Activated T-helper 1 cell treated with anti-CD3 and anti-CD28 coated beads, Interleukin-12 subunit alpha, Interleukin-12 subunit beta, Interleukin-2, Interleukin-4 antibody, amounts not matched to agents 30 ng/mL and 10 ng/mL and 1 ng/mL, durations not matched to agents 14 hours and 24 hours and 36 hours (primary cell): ENCODE measurements around the gene SNRNP70. TPM values are rescaled to one million over a fixed set of nuclear protein-coding genes. Genes with fewer than 3 reads are reported as not detected.
"Not testable (repeated sequence)": the region's sequence is repeated elsewhere in the genome, so short reads cannot be mapped to it uniquely, and the experiment has no call there.

Experiments
- DNase-seq: peaks from one replicate; pipeline ENCODE4 v3.0.0; 2021; ENCODE audit warnings: low spot score
- H3K27ac Mint-ChIP-seq: one replicate; pipeline ENCODE4 v1.8.0; 2021; ENCODE audit warnings: mild to moderate bottlenecking, mixed read lengths
- H3K27me3 Mint-ChIP-seq: one replicate; pipeline ENCODE4 v1.8.0; 2022; ENCODE audit warnings: mild to moderate bottlenecking, moderate library complexity, mixed read lengths; ENCODE audit not compliant: insufficient read depth
- H3K36me3 Mint-ChIP-seq: one replicate; pipeline ENCODE4 v1.8.0; 2021; ENCODE audit warnings: low read depth, mixed read lengths
- H3K4me1 Mint-ChIP-seq: one replicate; pipeline ENCODE4 v1.8.0; 2021; ENCODE audit warnings: low read depth, mixed read lengths
- H3K4me3 Mint-ChIP-seq: one replicate; pipeline ENCODE4 v1.8.0; 2021; ENCODE audit warnings: mild to moderate bottlenecking, moderate library complexity, mixed read lengths
- H3K9me3 Mint-ChIP-seq: one replicate; pipeline ENCODE4 v1.8.0; 2021; ENCODE audit warnings: mixed read lengths
- intact Hi-C: fragments of 100-400 bp; cut with micrococcal nuclease; formaldehyde crosslinking; loops from one replicate; pipeline ENCODE4 v1.15.1; 2024
- total RNA-seq: library from RNA; stranded (reverse); gene quantifications from 2 replicates; pipeline ENCODE4 v1.2.3, GENCODE V29; 2022

Gene SNRNP70
- total RNA-seq, 1 donor from 2014 or later = 272 TPM

GRCh38 chr19:49135686-49136085 is 50.4 kb downstream of the SNRNP70 start:
- Mint-ChIP-seq H3K27me3 (peaks cover 2% of the 10 kb centered on the region), H3K36me3 (no peaks in the 10 kb centered on the region), H3K9me3 (no peaks in the 10 kb centered on the region), H3K27ac (no peak overlapping the region), H3K4me1 (peaks cover 13% of the 10 kb centered on the region), H3K4me3 (no peak overlapping the region)
- intact Hi-C loops = no loop called here
- no peak for DNase-seq

GRCh38 chr19:49136771-49137171 is 51.5 kb downstream of the SNRNP70 start:
- intact Hi-C loops = no loop called here
- H3K36me3 Mint-ChIP-seq = no peaks in the 10 kb centered on the region
- H3K9me3 Mint-ChIP-seq = no peaks in the 10 kb centered on the region
- H3K27ac Mint-ChIP-seq = no peak overlapping the region
- H3K4me3 Mint-ChIP-seq = no peak overlapping the region
- H3K4me1 Mint-ChIP-seq = peaks cover 13% of the 10 kb centered on the region
- no peak for DNase-seq
- peaks cover 2% of the 10 kb centered on the region for H3K27me3 Mint-ChIP-seq

- intact Hi-C loops = no loop called here
- no peaks in the 10 kb centered on the region for H3K9me3 Mint-ChIP-seq
- H3K27me3 Mint-ChIP-seq = peaks cover 9% of the 10 kb centered on the region
- H3K4me1 Mint-ChIP-seq = peaks cover 23% of the 10 kb centered on the region
- H3K36me3 Mint-ChIP-seq = peaks cover 3% of the 10 kb centered on the region
- no peak overlapping the region for H3K4me3 Mint-ChIP-seq
- no peak for DNase-seq
- H3K27ac Mint-ChIP-seq = no peak overlapping the region
Observed at GRCh38 chr19:49140951-49141350, 55.7 kb downstream of the SNRNP70 start.

- Mint-ChIP-seq H3K36me3 (peaks cover 3% of the 10 kb centered on the region), H3K27me3 (peaks cover 11% of the 10 kb centered on the region), H3K27ac (peak overlapping the region; percentile 9), H3K4me3 (peak overlapping the region; percentile 1), H3K4me1 (peaks cover 27% of the 10 kb centered on the region), H3K9me3 (no peaks in the 10 kb centered on the region)
- intact Hi-C loops = no loop called here
- DNase-seq = no peak
Observed at GRCh38 chr19:49141352-49141751, 56.1 kb downstream of the SNRNP70 start.

GRCh38 chr19:49142866-49143335 is 57.6 kb downstream of the SNRNP70 start:
- DNase-seq = peak; percentile 73
- intact Hi-C loops = no loop called here
- Mint-ChIP-seq H3K4me3 (peak overlapping the region; percentile 86), H3K27me3 (peaks cover 23% of the 10 kb centered on the region), H3K36me3 (peaks cover 3% of the 10 kb centered on the region), H3K27ac (peak overlapping the region; percentile 46), H3K4me1 (peaks cover 29% of the 10 kb centered on the region), H3K9me3 (no peaks in the 10 kb centered on the region)

- DNase-seq = peak; percentile 64
- H3K27me3 Mint-ChIP-seq = peaks cover 42% of the 10 kb centered on the region
- peaks cover 3% of the 10 kb centered on the region for H3K36me3 Mint-ChIP-seq
- H3K9me3 Mint-ChIP-seq = no peaks in the 10 kb centered on the region
- peaks cover 49% of the 10 kb centered on the region for H3K4me1 Mint-ChIP-seq
- intact Hi-C loops = loop anchor here (1.0 to 5.0 kb wide), 5 partner anchors 12 to 153 kb away; partner anchors contain the start of genes GYS1 and RUVBL2
- peak overlapping the region; percentile 74 for H3K27ac Mint-ChIP-seq
- peak overlapping the region; percentile 71 for H3K4me3 Mint-ChIP-seq
Observed at GRCh38 chr19:49145573-49146407, 60.5 kb downstream of the SNRNP70 start.

GRCh38 chr19:49146408-49146770 is 61.1 kb downstream of the SNRNP70 start:
- DNase-seq, H3K27ac Mint-ChIP-seq, H3K36me3 Mint-ChIP-seq, H3K9me3 Mint-ChIP-seq: not testable (repeated sequence)
- Mint-ChIP-seq H3K4me1 (peaks cover 49% of the 10 kb centered on the region), H3K27me3 (peaks cover 44% of the 10 kb centered on the region), H3K4me3 (peak overlapping the region; percentile 71)
- intact Hi-C loops = loop anchor here (1.0 to 5.0 kb wide), 4 partner anchors 13 to 154 kb away; partner anchors contain the start of genes GYS1 and RUVBL2

GRCh38 chr19:49148044-49148682 is 62.9 kb downstream of the SNRNP70 start:
- peaks cover 51% of the 10 kb centered on the region for H3K27me3 Mint-ChIP-seq
- H3K27ac Mint-ChIP-seq = no peak overlapping the region
- peak overlapping the region; percentile 69 for H3K4me3 Mint-ChIP-seq
- no peaks in the 10 kb centered on the region for H3K9me3 Mint-ChIP-seq
- H3K4me1 Mint-ChIP-seq = peaks cover 37% of the 10 kb centered on the region
- no peaks in the 10 kb centered on the region for H3K36me3 Mint-ChIP-seq
- intact Hi-C loops = loop anchor here (5.0 kb wide), 2 partner anchors 49 to 156 kb away; partner anchors contain the start of genes GYS1 and RUVBL2
- DNase-seq = no peak

- Mint-ChIP-seq H3K27ac (no peak overlapping the region), H3K27me3 (peaks cover 59% of the 10 kb centered on the region), H3K9me3 (no peaks in the 10 kb centered on the region), H3K4me1 (peaks cover 35% of the 10 kb centered on the region), H3K4me3 (peak overlapping the region; percentile 78), H3K36me3 (no peaks in the 10 kb centered on the region)
- intact Hi-C loops = loop anchor here (1.0 to 5.0 kb wide), 3 partner anchors 21 to 157 kb away; partner anchors contain the start of genes GYS1 and RUVBL2
- peak; percentile 70 for DNase-seq
Observed at GRCh38 chr19:49148784-49149651, 63.8 kb downstream of the SNRNP70 start.

GRCh38 chr19:49149652-49150105 is 64.4 kb downstream of the SNRNP70 start:
- intact Hi-C loops = loop anchor here (1.0 to 5.0 kb wide), 4 partner anchors 21 to 157 kb away; partner anchors contain the start of genes C19orf73, GYS1, PPFIA3 and RUVBL2
- H3K27ac Mint-ChIP-seq = no peak overlapping the region
- no peaks in the 10 kb centered on the region for H3K9me3 Mint-ChIP-seq
- peak overlapping the region; percentile 85 for H3K4me3 Mint-ChIP-seq
- DNase-seq = no peak
- H3K36me3 Mint-ChIP-seq = no peaks in the 10 kb centered on the region
- peaks cover 35% of the 10 kb centered on the region for H3K4me1 Mint-ChIP-seq
- peaks cover 62% of the 10 kb centered on the region for H3K27me3 Mint-ChIP-seq

- Mint-ChIP-seq H3K4me3 (peak overlapping the region; percentile 85), H3K36me3 (no peaks in the 10 kb centered on the region), H3K27ac (peak overlapping the region; percentile 23), H3K4me1 (peaks cover 32% of the 10 kb centered on the region), H3K27me3 (peaks cover 66% of the 10 kb centered on the region), H3K9me3 (no peaks in the 10 kb centered on the region)
- peak; percentile 47 for DNase-seq
- intact Hi-C loops = loop anchor here (2.0 kb wide), 1 partner anchor 32 kb away; the partner anchor contains the start of genes C19orf73 and PPFIA3
Observed at GRCh38 chr19:49150106-49150943, 65.1 kb downstream of the SNRNP70 start.
